Uterus (tissue), 2 donors: ENCODE data around the gene TBC1D2B.

Source experiments
- POLR2A ChIP-seq, 2 donors: fragments of 450-650 bp; IDR thresholded peaks; one replicate each; pipeline ENCODE4 v1.6.1; 2016; ENCODE audit warnings: antibody characterized with exemption in 2 of 2, mild to moderate bottlenecking in 1 of 2, moderate library complexity in 1 of 2
- TF ChIP-seq, protein P1 (sequence below), 4 experiments: fragments of 200-600 bp in 2 of 4; fragments of 450-650 bp in 2 of 4; sonication (generic) in 2 of 4; IDR thresholded peaks; one replicate each; pipeline ENCODE4 v1.5.1; 2016 to 2019; ENCODE audit warnings: antibody characterized with exemption in 4 of 4, mild to moderate bottlenecking in 2 of 4, moderate library complexity in 1 of 4

DNA sequence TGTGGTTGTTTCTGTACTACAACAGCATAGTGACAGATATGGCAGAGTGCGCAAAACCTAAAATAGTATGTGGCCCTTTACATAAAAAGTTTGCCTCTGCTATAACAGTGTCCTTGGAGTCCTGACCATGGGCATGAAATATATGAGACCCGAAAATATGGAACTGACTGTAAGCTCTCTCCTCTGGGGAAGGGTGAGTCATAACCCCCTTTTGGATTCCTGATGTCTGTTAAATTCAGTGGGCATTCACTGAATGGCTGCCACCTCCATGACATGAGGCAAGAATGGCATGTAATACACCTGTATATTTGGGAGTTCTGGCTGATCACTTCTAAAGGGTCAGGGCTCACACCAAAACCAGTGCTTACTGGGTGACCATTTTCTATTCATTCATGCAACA is 6.1 kb downstream of the TBC1D2B start:
- TF ChIP-seq, protein P1, sequence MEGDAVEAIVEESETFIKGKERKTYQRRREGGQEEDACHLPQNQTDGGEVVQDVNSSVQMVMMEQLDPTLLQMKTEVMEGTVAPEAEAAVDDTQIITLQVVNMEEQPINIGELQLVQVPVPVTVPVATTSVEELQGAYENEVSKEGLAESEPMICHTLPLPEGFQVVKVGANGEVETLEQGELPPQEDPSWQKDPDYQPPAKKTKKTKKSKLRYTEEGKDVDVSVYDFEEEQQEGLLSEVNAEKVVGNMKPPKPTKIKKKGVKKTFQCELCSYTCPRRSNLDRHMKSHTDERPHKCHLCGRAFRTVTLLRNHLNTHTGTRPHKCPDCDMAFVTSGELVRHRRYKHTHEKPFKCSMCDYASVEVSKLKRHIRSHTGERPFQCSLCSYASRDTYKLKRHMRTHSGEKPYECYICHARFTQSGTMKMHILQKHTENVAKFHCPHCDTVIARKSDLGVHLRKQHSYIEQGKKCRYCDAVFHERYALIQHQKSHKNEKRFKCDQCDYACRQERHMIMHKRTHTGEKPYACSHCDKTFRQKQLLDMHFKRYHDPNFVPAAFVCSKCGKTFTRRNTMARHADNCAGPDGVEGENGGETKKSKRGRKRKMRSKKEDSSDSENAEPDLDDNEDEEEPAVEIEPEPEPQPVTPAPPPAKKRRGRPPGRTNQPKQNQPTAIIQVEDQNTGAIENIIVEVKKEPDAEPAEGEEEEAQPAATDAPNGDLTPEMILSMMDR (IDR thresholded peaks at IDR 0.05) = no peak
- no peak for TF ChIP-seq POLR2A (IDR thresholded peaks at IDR 0.05)
